Stimulated activated effector memory CD8-positive, alpha-beta T cell treated with anti-CD3 and anti-CD28 coated beads, Interleukin-12 subunit alpha, Interleukin-12 subunit beta, amount 100 ng/mL, for 72 hours (primary cell): ENCODE data around the gene LEMD1.

Source experiments
- ATAC-seq: fragments of 150-1000 bp; cut with Tn5 transposase; 2 replicates; pipeline ENCODE4 v1.10.0; 2021
- DNase-seq, 2 donors: peaks; one replicate each; pipeline ENCODE4 v3.0.0; 2021 to 2022; ENCODE audit warnings: low spot score in 2 of 2
- H3K27ac Mint-ChIP-seq: one replicate; pipeline ENCODE4 v1.8.0; 2022; ENCODE audit warnings: mild to moderate bottlenecking, mixed read lengths
- H3K36me3 Mint-ChIP-seq: one replicate; pipeline ENCODE4 v1.8.0; 2022; ENCODE audit warnings: mild to moderate bottlenecking, mixed read lengths
- H3K4me1 Mint-ChIP-seq: one replicate; pipeline ENCODE4 v1.8.0; 2022; ENCODE audit warnings: mixed read lengths
- H3K4me3 Mint-ChIP-seq: one replicate; pipeline ENCODE4 v1.8.0; 2022; ENCODE audit warnings: mild to moderate bottlenecking, mixed read lengths
- H3K9me3 Mint-ChIP-seq: one replicate; pipeline ENCODE4 v1.8.0; 2022; ENCODE audit warnings: mixed read lengths

LEMD1 gene, protein sequence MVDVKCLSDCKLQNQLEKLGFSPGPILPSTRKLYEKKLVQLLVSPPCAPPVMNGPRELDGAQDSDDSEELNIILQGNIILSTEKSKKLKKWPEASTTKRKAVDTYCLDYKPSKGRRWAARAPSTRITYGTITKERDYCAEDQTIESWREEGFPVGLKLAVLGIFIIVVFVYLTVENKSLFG

GRCh38 chr1:205421798-205422197, at the start of gene LEMD1:
TSS of gene LEMD1 (minus strand) at chr1:205422056. CDS start at chr1:205420536, 1,520 bp downstream.
- no peaks in the 10 kb centered on the region for H3K9me3 Mint-ChIP-seq

DNA sequence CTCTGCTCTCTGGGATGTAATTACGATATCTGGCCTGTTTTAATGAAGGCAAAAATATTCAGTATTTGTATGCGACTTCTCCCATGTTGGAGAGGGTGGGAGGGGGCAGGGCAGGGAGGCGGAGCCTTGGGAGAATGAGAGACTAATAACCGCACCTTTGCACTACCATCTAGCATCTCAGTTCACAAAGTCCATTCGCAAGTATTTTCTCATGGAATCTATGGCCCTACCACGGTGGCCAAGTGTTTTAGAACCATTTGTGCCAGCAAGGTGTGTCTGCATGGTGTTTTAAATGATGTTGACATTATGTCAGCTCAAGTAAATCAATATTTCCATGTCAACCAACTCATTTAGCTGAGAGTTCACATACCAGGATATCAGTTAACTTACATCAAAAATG, 48.3 kb upstream of the LEMD1 start:
- Mint-ChIP-seq H3K4me3 (no peak overlapping the region), H3K4me1 (peaks cover 15% of the 10 kb centered on the region), H3K9me3 (peaks cover 6% of the 10 kb centered on the region), H3K36me3 (no peaks in the 10 kb centered on the region), H3K27ac (no peak overlapping the region)
- no peak for ATAC-seq
- DNase-seq, result no peak

More at GRCh38 chr1:205421798-205422197, at the start of gene LEMD1:
- H3K4me3 Mint-ChIP-seq, result no peak within 1 kb of the TSS
- no peak for ATAC-seq
- DNase-seq, result no peak
- H3K4me1 Mint-ChIP-seq, result no peaks in the 10 kb centered on the region
- H3K27ac Mint-ChIP-seq, result no peak within 1 kb of the TSS
- H3K36me3 Mint-ChIP-seq, result no peaks in the 10 kb centered on the region

DNA sequence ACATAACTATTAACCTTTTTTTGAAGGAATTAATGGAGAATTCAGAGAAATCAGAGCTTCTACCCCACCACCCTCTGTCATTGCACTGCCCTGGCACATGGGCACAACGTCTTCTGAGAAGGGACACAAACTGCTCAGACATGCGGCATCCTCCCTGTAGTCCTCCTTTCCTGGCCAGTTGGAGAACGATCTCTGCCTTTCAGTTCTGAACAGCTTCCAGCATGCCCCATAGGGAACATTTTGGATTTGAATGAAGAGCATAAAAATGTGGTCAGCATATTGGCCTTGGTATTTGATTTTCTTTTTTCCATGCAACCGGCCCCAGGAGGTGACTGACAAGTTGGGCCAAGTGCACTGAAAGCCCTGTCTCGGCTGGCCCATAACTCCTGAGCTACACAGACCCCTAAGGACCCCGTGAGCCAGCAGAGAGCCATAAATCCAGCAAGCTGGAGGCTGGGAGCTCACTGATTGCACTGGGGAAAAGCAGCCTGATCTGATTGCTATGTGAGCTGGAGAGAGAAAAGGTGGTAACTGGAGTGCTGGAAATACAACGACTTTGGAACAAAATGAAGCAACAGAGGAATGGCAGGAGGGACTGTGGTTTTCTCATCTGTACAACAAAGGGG, 44.9 kb upstream of the LEMD1 start:
- Mint-ChIP-seq H3K4me3 (no peak overlapping the region), H3K27ac (no peak overlapping the region), H3K4me1 (peaks cover 1% of the 10 kb centered on the region), H3K9me3 (no peaks in the 10 kb centered on the region), H3K36me3 (no peaks in the 10 kb centered on the region)
- DNase-seq (no peak), ATAC-seq (no peak)

- Mint-ChIP-seq H3K27ac (no peak overlapping the region), H3K9me3 (no peaks in the 10 kb centered on the region), H3K4me3 (no peak overlapping the region), H3K36me3 (no peaks in the 10 kb centered on the region), H3K4me1 (no peaks in the 10 kb centered on the region)
- ATAC-seq, result no peak
- DNase-seq, result no peak
Measured at GRCh38 chr1:205465392-205465791, 43.5 kb upstream of the LEMD1 start.

DNA sequence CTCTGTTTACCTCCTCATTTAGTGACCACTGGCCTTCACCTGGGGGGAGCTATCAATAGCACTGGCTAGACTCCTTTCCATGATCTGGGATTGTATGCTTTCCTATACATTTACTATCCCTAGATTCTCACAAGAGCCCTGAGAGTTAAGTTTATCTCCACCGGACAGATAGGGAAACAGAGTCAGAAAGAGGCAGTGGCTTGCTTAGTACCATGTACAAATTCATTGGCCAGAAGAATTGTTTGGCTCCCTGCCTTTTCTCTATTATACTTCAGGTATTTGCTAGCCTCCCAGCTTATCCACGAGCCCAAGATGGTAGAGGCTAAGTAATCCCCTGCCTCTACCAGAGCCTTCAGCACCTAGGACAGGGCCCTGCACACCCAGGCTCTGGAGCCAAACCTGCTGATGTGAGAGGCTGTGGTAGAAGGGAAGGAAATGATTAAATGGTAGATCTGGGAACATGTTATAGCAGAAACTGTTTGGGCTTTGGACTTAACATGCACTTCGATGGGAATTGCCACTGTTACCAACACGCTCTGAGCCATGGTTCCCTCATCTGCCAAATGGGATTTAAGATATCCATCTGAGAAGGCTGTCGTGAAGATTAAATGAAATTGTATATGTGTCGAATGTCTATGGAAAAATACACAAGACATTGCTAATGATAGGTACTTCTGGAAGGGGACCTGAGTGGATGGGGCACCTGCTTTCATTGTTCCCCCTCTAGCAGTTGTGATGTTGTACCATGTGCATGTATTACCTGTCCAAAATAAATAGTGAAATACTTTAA, 37.1 kb upstream of the LEMD1 start:
- DNase-seq (no peak), ATAC-seq (peak; percentile 64)
- Mint-ChIP-seq H3K27ac (no peak overlapping the region), H3K4me3 (no peak overlapping the region), H3K4me1 (peaks cover 19% of the 10 kb centered on the region), H3K36me3 (no peaks in the 10 kb centered on the region), H3K9me3 (no peaks in the 10 kb centered on the region)

GRCh38 chr1:205456868-205457745, 35.3 kb upstream of the LEMD1 start:
- Mint-ChIP-seq H3K4me1 (peaks cover 19% of the 10 kb centered on the region), H3K27ac (no peak overlapping the region), H3K36me3 (no peaks in the 10 kb centered on the region), H3K9me3 (no peaks in the 10 kb centered on the region), H3K4me3 (peak overlapping the region; percentile 74)
- DNase-seq (no peak), ATAC-seq (no peak)

DNA sequence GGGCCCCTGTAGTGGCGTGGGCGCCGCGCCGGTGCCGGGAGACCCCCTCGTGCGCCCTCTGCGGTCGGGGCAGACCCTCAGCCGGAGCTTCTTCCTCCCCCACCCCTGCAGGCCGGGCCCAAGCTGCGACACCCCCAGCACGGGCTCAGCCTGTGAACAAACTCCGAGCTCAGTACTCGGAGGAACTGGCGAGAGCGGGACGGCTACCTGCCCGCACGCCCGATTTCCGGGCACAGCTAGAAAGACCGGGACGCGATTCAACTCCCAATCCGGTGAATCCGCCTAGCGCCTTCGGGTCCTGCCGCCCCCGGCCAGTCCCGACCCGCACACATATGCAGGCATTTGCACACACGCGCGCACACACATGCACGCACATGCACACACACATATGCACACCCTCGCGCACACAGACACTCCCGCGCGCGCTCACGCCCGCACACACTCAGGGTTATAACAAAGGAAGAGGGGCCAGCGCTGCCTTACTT, 34.6 kb upstream of the LEMD1 start:
- H3K36me3 Mint-ChIP-seq, result no peaks in the 10 kb centered on the region
- ATAC-seq (no peak), DNase-seq (no peak)
- peak overlapping the region; percentile 74 for H3K4me3 Mint-ChIP-seq
- H3K4me1 Mint-ChIP-seq, result peaks cover 20% of the 10 kb centered on the region
- H3K9me3 Mint-ChIP-seq, result no peaks in the 10 kb centered on the region
- H3K27ac Mint-ChIP-seq, result no peak overlapping the region

DNA sequence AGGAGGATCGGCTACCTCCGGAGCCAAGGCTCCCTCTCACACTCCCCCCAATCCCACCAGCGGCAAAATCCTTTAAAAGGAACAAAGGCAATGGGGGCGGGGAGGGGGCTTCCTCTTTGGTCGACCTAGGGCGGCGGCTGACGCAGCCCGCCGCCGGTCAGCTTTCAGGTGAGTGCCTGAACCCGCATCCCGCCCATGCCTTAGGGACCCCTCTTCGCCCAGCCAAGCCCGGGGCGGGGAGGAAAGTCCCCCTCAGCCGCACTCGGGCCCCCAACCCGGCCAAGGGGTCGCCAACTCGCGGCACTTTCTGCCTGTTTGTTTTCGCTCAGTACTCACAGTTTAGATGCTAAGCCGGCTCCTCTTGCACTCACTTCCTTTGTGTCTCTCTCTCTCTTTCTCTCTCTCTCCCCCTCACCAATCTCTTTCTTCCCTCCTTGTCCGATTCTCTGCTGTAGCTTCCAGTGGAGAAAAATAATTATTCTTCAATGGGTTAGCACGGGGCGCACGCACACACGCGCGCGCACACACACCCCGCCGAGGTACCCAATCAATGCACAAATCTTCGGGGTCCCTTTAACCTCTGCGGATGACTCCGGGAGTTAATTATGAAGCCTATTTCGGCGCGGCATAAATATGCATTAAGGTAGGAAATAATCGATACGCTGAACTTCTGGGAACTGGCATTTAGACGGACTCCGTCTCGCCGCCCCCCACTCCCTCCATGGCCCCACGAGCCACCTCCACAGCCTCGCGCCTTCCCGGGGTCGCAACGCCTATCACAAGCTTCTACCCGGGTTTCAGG, 33.9 kb upstream of the LEMD1 start, which contains the start of gene BLACAT1:
TSS of gene BLACAT1 (minus strand) at position 465 of the 802 bp plus-strand sequence.
- ATAC-seq, result no peak
- Mint-ChIP-seq H3K9me3 (no peaks in the 10 kb centered on the region), H3K4me3 (peak within 1 kb of the TSS; percentile 74), H3K4me1 (peaks cover 26% of the 10 kb centered on the region), H3K36me3 (no peaks in the 10 kb centered on the region), H3K27ac (no peak within 1 kb of the TSS)
- no peak for DNase-seq

DNA sequence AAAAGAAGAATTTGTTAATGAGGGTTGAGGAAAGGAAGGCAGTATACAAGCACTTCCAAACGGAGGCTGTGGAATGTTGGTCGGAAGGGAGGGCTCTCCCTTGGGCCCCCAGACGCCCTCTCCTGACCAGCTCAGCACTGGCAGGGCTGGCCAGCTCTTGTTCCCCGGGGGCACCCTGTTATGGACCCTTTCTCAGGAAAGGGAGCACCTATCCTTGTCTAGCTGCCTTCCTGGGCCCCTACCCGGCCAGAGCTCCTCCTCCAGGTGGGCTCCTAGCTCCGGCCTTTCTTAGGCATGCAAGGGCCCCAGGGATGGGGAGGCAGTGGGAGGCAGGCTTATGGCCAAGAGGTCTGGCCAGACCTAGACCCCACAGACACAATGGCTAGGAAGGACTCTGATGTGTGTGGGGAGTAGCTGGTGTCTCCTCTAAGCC, 33.1 kb upstream of the LEMD1 start:
- peaks cover 35% of the 10 kb centered on the region for H3K4me1 Mint-ChIP-seq
- no peak overlapping the region for H3K27ac Mint-ChIP-seq
- no peaks in the 10 kb centered on the region for H3K9me3 Mint-ChIP-seq

DNA sequence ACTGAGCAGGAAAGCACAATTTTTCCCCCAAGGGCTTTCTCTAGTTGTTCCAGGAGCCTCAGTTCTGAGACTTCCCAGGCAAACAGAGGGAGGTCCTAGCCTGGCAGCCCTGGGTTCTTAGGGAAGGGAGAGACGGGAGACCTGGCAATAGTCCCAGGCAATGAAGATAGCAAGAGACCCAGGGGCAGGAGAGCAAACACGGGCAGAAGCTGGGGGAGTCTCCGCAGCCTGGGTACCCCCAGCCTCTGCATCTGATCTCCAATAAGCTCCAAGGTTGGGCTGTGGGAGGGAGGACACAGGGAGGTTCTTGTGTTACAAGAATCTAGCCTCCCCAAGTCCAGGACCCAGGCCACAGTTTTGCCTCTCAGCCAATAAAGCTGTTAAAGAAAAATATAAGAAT, 31.6 kb upstream of the LEMD1 start:
- Mint-ChIP-seq H3K4me1 (peaks cover 49% of the 10 kb centered on the region), H3K4me3 (no peak overlapping the region), H3K36me3 (no peaks in the 10 kb centered on the region), H3K27ac (no peak overlapping the region), H3K9me3 (no peaks in the 10 kb centered on the region)
- DNase-seq, result no peak
- no peak for ATAC-seq

More for the DNA sequence above, 33.1 kb upstream of the LEMD1 start:
- ATAC-seq (no peak), DNase-seq (no peak)
- Mint-ChIP-seq H3K4me3 (no peak overlapping the region), H3K36me3 (no peaks in the 10 kb centered on the region)

GRCh38 chr1:205452933-205453332, 31.1 kb upstream of the LEMD1 start:
- H3K4me3 Mint-ChIP-seq, result no peak overlapping the region
- H3K4me1 Mint-ChIP-seq, result peaks cover 50% of the 10 kb centered on the region
- no peak for ATAC-seq
- no peaks in the 10 kb centered on the region for H3K36me3 Mint-ChIP-seq
- no peak for DNase-seq
- no peaks in the 10 kb centered on the region for H3K9me3 Mint-ChIP-seq
- no peak overlapping the region for H3K27ac Mint-ChIP-seq

- no peaks in the 10 kb centered on the region for H3K9me3 Mint-ChIP-seq
Measured at GRCh38 chr1:205452364-205452763, 30.5 kb upstream of the LEMD1 start.

GRCh38 chr1:205451759-205452164, 29.9 kb upstream of the LEMD1 start:
- DNase-seq (no peak), ATAC-seq (no peak)
- H3K27ac Mint-ChIP-seq, result no peak overlapping the region
- no peak overlapping the region for H3K4me3 Mint-ChIP-seq
- H3K4me1 Mint-ChIP-seq, result peaks cover 50% of the 10 kb centered on the region
- H3K9me3 Mint-ChIP-seq, result no peaks in the 10 kb centered on the region
- no peaks in the 10 kb centered on the region for H3K36me3 Mint-ChIP-seq

More at GRCh38 chr1:205452364-205452763, 30.5 kb upstream of the LEMD1 start:
- ATAC-seq (no peak), DNase-seq (no peak)
- Mint-ChIP-seq H3K27ac (no peak overlapping the region), H3K4me1 (peaks cover 47% of the 10 kb centered on the region), H3K4me3 (no peak overlapping the region), H3K36me3 (no peaks in the 10 kb centered on the region)

DNA sequence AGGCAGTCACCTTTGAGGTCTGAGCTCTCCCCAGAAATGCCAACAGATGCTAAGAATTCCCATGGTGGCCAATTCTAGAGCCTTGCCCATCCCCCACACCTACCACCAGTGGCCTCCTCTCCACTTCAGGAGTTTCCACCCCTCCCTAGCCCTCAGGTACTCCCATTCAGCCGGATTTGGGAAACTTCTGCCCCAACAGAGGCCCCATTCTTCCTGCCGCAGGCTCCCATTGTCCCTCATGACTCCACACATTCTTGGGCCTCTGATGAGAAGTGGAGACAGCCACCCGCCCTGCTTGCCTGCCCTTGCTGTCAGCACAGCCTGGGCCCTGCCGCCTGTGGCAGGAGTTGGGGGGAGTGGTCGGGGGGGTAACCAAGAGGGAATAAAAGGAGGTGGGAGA, 29.3 kb upstream of the LEMD1 start:
- H3K4me1 Mint-ChIP-seq, result peaks cover 45% of the 10 kb centered on the region
- no peaks in the 10 kb centered on the region for H3K9me3 Mint-ChIP-seq
- ATAC-seq (no peak), DNase-seq (no peak)
- H3K27ac Mint-ChIP-seq, result peak overlapping the region; percentile 99
- H3K36me3 Mint-ChIP-seq, result no peaks in the 10 kb centered on the region
- no peak overlapping the region for H3K4me3 Mint-ChIP-seq
